Panc1 (cell line): ENCODE results near the gene IP6K2. TPM values are rescaled to one million over a fixed set of nuclear protein-coding genes. Genes with fewer than 3 reads are reported as not detected.

Experiments used
- ATAC-seq: fragments of 200-7000 bp; cut with Tn5 transposase; 2 replicates; pipeline ENCODE4 v1.9.1; 2020; ENCODE audit warnings: mild to moderate bottlenecking, moderate library complexity
- BruUV-seq: library from RNA; stranded (reverse); fragments of 400-500 nt; replicated peaks from 2 replicates; lab custom pipeline; 2021; lab: Mats Ljungman, UMichigan
- CTCF ChIA-PET: fragments of 300-600 bp; sonication (Branson Sonifier 250); formaldehyde crosslinking; loops from one replicate; lab custom pipeline; 2022; ENCODE audit warnings: antibody characterized with exemption; lab: Charles Lee
- POLR2A ChIA-PET: fragments of 300-600 bp; sonication (Branson Sonifier 250); formaldehyde crosslinking; loops from one replicate; lab custom pipeline; 2022; ENCODE audit warnings: antibody characterized with exemption; lab: Charles Lee
- DNase-seq: peaks from one replicate; pipeline ENCODE4 v3.0.0-alpha.2; 2010; ENCODE audit warnings: low read depth, low spot score
- H3K27ac ChIP-seq: 2 replicates; pipeline ENCODE4 v1.5.1; 2011; ENCODE audit warnings: mild to moderate bottlenecking, low read length, inconsistent platforms
- H3K27me3 ChIP-seq: fragments of 200-500 bp; sonication (Bioruptor generic); 2 replicates; pipeline ENCODE4 v1.6.0; 2014; ENCODE audit warnings: low read length, inconsistent platforms; ENCODE audit not compliant: control insufficient read depth, insufficient read depth
- H3K36me3 ChIP-seq: fragments of 200-500 bp; sonication (Bioruptor generic); 2 replicates; pipeline ENCODE4 v1.5.1; 2014; ENCODE audit warnings: inconsistent platforms, mild to moderate bottlenecking, low read length, moderate library complexity; ENCODE audit not compliant: control insufficient read depth, insufficient read depth
- H3K4me1 ChIP-seq: 2 replicates; pipeline ENCODE4 v1.5.1; 2011; ENCODE audit warnings: inconsistent platforms, mild to moderate bottlenecking, low read length, moderate library complexity; ENCODE audit not compliant: control insufficient read depth, insufficient read depth
- H3K4me3 ChIP-seq, 2 experiments: 2 replicates each; pipeline ENCODE4 v1.5.1; 2011 to 2012; ENCODE audit warnings: low read depth in 2 of 2, low read length in 2 of 2, mild to moderate bottlenecking in 2 of 2, inconsistent platforms in 1 of 2, moderate library complexity in 1 of 2
- H3K9me3 ChIP-seq: fragments of 200-500 bp; sonication (Bioruptor generic); 2 replicates; pipeline ENCODE4 v1.5.1; 2014; ENCODE audit warnings: low read depth, mild to moderate bottlenecking, inconsistent platforms, low read length, moderate library complexity; ENCODE audit not compliant: control insufficient read depth, insufficient read depth
- POLR2AphosphoS5 ChIP-seq: IDR thresholded peaks from 2 replicates; pipeline ENCODE4 v1.6.1; 2012; ENCODE audit warnings: mild to moderate bottlenecking, low read depth, low read length, moderate library complexity
- SIN3A ChIP-seq: IDR thresholded peaks from 2 replicates; pipeline ENCODE4 v1.6.1; 2012; ENCODE audit warnings: low read depth, mild to moderate bottlenecking, low read length, moderate library complexity, borderline replicate concordance; ENCODE audit not compliant: insufficient read depth
- TCF7L2 ChIP-seq: IDR thresholded peaks from 2 replicates; pipeline ENCODE4 v1.6.1; 2011; ENCODE audit warnings: mild to moderate bottlenecking, low read depth, low read length, inconsistent platforms
- in situ Hi-C: cut with HindIII; loops from 2 replicates; pipeline ENCODE4 v1.10.0; 2016; ENCODE audit warnings: low sequenced_read_pairs, low pct_unique_long_range_greater_than_20kb
- intact Hi-C: fragments of 100-400 bp; cut with micrococcal nuclease; formaldehyde crosslinking; loops from one replicate; pipeline ENCODE4 v1.10.0; 2022; ENCODE audit not compliant: unreplicated experiment
- total RNA-seq: library from RNA; stranded (reverse); gene quantifications from one replicate; pipeline ENCODE4 v1.2.1, GENCODE V29; 2021; ENCODE audit not compliant: unreplicated experiment
- TF ChIP-seq, protein P1 (sequence below), 2 experiments: IDR thresholded peaks; 2 replicates each; pipeline ENCODE4 v1.6.1; 2011 to 2012; ENCODE audit warnings: low read depth in 2 of 2, control low read depth in 1 of 2, low read length in 1 of 2, mild to moderate bottlenecking in 1 of 2, moderate library complexity in 1 of 2; ENCODE audit not compliant: insufficient read depth in 1 of 2
- TF ChIP-seq, protein P2 (sequence below): fragments of 450-650 bp; IDR thresholded peaks from 2 replicates; pipeline ENCODE4 v1.5.1; 2017; ENCODE audit warnings: mild to moderate bottlenecking

Gene IP6K2
- total RNA-seq, 1 experiment from 2014 or later: 50.2 TPM

DNA sequence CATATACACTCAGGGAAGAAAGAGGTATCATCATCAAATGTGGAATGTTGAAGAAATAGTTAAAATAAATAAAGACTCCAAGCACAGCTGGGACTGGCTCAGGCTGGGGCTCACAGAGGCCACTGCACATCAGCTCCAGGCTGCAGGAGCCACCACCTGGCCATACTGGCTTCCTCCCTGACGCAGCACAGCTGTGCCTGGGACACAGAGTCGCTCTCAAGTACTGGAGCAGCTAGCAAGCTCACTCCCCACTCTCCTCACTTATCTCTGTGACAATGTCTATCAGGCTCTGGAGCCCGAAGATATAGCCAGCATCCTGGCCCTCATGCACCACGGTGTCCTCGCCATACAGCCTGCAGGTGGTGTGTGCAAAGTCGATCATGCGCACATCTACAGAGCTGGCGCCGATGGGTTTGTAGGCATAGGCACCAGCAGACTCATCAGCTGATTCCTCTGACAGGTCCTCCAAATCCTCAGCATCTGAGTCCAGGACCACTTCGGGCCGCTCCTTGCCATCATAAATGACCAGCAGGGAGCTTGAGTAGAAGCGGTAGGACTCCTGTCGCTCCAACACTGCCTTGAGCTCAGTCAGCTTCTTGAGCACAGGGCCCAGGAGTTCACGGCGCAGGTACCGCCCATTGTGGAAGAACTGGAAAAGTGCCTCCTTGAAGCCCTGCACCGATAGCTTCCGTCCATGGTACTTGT, 28.8 kb downstream of the IP6K2 start:
- no peak for ATAC-seq
- TF ChIP-seq POLR2AphosphoS5 (no peak), SIN3A (no peak), TCF7L2 (no peak)
- TF ChIP-seq, protein P1, sequence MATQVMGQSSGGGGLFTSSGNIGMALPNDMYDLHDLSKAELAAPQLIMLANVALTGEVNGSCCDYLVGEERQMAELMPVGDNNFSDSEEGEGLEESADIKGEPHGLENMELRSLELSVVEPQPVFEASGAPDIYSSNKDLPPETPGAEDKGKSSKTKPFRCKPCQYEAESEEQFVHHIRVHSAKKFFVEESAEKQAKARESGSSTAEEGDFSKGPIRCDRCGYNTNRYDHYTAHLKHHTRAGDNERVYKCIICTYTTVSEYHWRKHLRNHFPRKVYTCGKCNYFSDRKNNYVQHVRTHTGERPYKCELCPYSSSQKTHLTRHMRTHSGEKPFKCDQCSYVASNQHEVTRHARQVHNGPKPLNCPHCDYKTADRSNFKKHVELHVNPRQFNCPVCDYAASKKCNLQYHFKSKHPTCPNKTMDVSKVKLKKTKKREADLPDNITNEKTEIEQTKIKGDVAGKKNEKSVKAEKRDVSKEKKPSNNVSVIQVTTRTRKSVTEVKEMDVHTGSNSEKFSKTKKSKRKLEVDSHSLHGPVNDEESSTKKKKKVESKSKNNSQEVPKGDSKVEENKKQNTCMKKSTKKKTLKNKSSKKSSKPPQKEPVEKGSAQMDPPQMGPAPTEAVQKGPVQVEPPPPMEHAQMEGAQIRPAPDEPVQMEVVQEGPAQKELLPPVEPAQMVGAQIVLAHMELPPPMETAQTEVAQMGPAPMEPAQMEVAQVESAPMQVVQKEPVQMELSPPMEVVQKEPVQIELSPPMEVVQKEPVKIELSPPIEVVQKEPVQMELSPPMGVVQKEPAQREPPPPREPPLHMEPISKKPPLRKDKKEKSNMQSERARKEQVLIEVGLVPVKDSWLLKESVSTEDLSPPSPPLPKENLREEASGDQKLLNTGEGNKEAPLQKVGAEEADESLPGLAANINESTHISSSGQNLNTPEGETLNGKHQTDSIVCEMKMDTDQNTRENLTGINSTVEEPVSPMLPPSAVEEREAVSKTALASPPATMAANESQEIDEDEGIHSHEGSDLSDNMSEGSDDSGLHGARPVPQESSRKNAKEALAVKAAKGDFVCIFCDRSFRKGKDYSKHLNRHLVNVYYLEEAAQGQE (IDR thresholded peaks at IDR 0.05; ENCODE audit: insufficient read depth in 1 of 2, low read depth in 2 of 2, low read length in 1 of 2): no peak
- no TSS peak for BruUV-seq
- ChIA-PET POLR2A (no interaction called here), CTCF (no interaction called here)
- no peak for DNase-seq
- H3K27me3 ChIP-seq: no peaks in the 10 kb centered on the region
- in situ Hi-C loops: no loop called here
- H3K9me3 ChIP-seq: no peaks in the 10 kb centered on the region
- H3K36me3 ChIP-seq: peaks cover 11% of the 10 kb centered on the region
- peaks cover 12% of the 10 kb centered on the region; the same call in 1 of the 2 replicates for H3K4me1 ChIP-seq
- H3K27ac ChIP-seq: no peak overlapping the region
- intact Hi-C loops: no loop called here
- no peak overlapping the region for H3K4me3 ChIP-seq

DNA sequence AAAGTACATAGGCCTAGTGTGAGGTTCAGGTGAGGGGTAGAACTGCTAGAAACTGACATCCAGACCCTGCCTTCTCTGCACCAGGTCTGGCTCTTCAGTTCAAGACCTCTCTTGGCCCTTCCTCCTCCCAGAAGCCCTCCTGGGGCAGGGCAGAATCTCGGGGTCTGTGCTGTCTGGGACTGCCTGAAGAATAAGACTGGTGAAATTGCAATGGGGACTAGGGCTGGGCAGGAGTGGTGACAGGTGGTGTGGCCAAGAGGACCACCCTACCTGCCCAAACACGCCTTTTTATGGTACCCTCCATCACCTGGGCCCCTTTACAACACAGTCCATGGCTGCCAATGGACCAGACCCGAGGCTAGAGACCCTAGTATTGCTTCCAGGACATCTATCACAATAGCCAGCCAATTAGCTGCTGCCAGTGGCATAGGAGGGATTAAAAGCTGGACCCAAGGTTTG, 29.8 kb downstream of the IP6K2 start:
- no peaks in the 10 kb centered on the region for H3K9me3 ChIP-seq
- ChIA-PET CTCF (no interaction called here), POLR2A (no interaction called here)
- BruUV-seq: no TSS peak
- intact Hi-C loops (no loop called here), in situ Hi-C loops (no loop called here)
- H3K36me3 ChIP-seq: peaks cover 3% of the 10 kb centered on the region
- no peak overlapping the region for H3K27ac ChIP-seq
- H3K27me3 ChIP-seq: no peaks in the 10 kb centered on the region
- DNase-seq: no peak
- H3K4me3 ChIP-seq: no peak overlapping the region
- TF ChIP-seq, protein P2, sequence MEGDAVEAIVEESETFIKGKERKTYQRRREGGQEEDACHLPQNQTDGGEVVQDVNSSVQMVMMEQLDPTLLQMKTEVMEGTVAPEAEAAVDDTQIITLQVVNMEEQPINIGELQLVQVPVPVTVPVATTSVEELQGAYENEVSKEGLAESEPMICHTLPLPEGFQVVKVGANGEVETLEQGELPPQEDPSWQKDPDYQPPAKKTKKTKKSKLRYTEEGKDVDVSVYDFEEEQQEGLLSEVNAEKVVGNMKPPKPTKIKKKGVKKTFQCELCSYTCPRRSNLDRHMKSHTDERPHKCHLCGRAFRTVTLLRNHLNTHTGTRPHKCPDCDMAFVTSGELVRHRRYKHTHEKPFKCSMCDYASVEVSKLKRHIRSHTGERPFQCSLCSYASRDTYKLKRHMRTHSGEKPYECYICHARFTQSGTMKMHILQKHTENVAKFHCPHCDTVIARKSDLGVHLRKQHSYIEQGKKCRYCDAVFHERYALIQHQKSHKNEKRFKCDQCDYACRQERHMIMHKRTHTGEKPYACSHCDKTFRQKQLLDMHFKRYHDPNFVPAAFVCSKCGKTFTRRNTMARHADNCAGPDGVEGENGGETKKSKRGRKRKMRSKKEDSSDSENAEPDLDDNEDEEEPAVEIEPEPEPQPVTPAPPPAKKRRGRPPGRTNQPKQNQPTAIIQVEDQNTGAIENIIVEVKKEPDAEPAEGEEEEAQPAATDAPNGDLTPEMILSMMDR: no peak
- no peak for TF ChIP-seq TCF7L2
- TF ChIP-seq, protein P1 (IDR thresholded peaks at IDR 0.05; ENCODE audit: insufficient read depth in 1 of 2, low read depth in 2 of 2, low read length in 1 of 2): no peak
- TF ChIP-seq SIN3A: no peak
- TF ChIP-seq POLR2AphosphoS5: no peak
- ATAC-seq: no peak
- peaks cover 12% of the 10 kb centered on the region; the same call in 1 of the 2 replicates for H3K4me1 ChIP-seq
